Gastroesophageal sphincter (tissue), 3 donors: ENCODE measurements around the gene MLLT1.

Source experiments
- CTCF ChIP-seq, 4 experiments: fragments of 200-600 bp in 2 of 4; fragments of 450-650 bp in 2 of 4; sonication (generic) in 1 of 4; IDR thresholded peaks; one replicate each; pipeline ENCODE4 v1.5.1; 2017 to 2019; ENCODE audit warnings: antibody characterized with exemption in 4 of 4, mild to moderate bottlenecking in 2 of 4, moderate library complexity in 2 of 4
- POLR2A ChIP-seq, 2 donors: fragments of 450-650 bp; IDR thresholded peaks; one replicate each; pipeline ENCODE4 v1.6.1; 2017; ENCODE audit warnings: antibody characterized with exemption in 2 of 2, mild to moderate bottlenecking in 2 of 2, moderate library complexity in 1 of 2
- POLR2AphosphoS5 ChIP-seq: sonication (generic); formaldehyde crosslinking; IDR thresholded peaks from one replicate; pipeline ENCODE4 v1.6.1; 2017; ENCODE audit warnings: antibody characterized with exemption

- no peak for TF ChIP-seq CTCF (IDR thresholded peaks at IDR 0.05)
- no peak for TF ChIP-seq POLR2A (IDR thresholded peaks at IDR 0.05)
- TF ChIP-seq POLR2AphosphoS5: no peak
Observed at GRCh38 chr19:6210721-6211600, 68.8 kb downstream of the MLLT1 start.
